SK-N-MC (cell line): Measurements from ENCODE around the gene RABIF.

Experiments
- EZH2 ChIP-seq: fragments of 200-600 bp; sonication (generic); IDR thresholded peaks from one replicate; pipeline ENCODE4 v1.6.1; 2017; ENCODE audit warnings: antibody characterized with exemption
- POLR2AphosphoS5 ChIP-seq: IDR thresholded peaks from 2 replicates; pipeline ENCODE4 v1.6.1; 2012; ENCODE audit warnings: mild to moderate bottlenecking, low read depth, low read length, borderline replicate concordance

GRCh38 chr1:202858789-202859414 is 30.0 kb downstream of the RABIF start:
- no peak for TF ChIP-seq POLR2AphosphoS5
- no peak for TF ChIP-seq EZH2
